GM18868 (cell line): ENCODE data around the gene BMP6.

Source experiments
- ATAC-seq: cut with Tn5 transposase; IDR thresholded peaks from one replicate; pipeline ENCODE4 v1.9.1; 2021; ENCODE audit warnings: mild to moderate bottlenecking, moderate library complexity; ENCODE audit not compliant: unreplicated experiment

The BMP6 gene

GRCh38 chr6:7821426-7821825 lies 95.5 kb downstream of the BMP6 start:
- no peak for ATAC-seq

- ATAC-seq: no peak
These were observed 97.7 kb downstream of the BMP6 start for GRCh38 chr6:7823552-7823951.

GRCh38 chr6:7825986-7826385 lies 100.1 kb downstream of the BMP6 start:
- ATAC-seq: no peak

- no peak for ATAC-seq
These were observed 101.2 kb downstream of the BMP6 start for GRCh38 chr6:7827142-7827541.

GRCh38 chr6:7828124-7828523 lies 102.2 kb downstream of the BMP6 start:
- no peak for ATAC-seq

- ATAC-seq: no peak
These were observed 107.2 kb downstream of the BMP6 start for GRCh38 chr6:7832904-7833750.

GRCh38 chr6:7833751-7834070 lies 107.8 kb downstream of the BMP6 start:
- ATAC-seq: no peak

GRCh38 chr6:7836371-7837026 lies 110.6 kb downstream of the BMP6 start:
- ATAC-seq: no peak

GRCh38 chr6:7841781-7842468 lies 116.0 kb downstream of the BMP6 start:
- no peak for ATAC-seq

GRCh38 chr6:7846966-7847818 lies 121.3 kb downstream of the BMP6 start:
- ATAC-seq: no peak

GRCh38 chr6:7848229-7848628 lies 122.3 kb downstream of the BMP6 start:
- no peak for ATAC-seq

GRCh38 chr6:7851780-7852179 lies 125.9 kb downstream of the BMP6 start:
- no peak for ATAC-seq

- no peak for ATAC-seq
These were observed 133.7 kb downstream of the BMP6 start for GRCh38 chr6:7859591-7859990.

- ATAC-seq: no peak
These were observed 139.9 kb downstream of the BMP6 start for GRCh38 chr6:7865781-7866180.

GRCh38 chr6:7866526-7866925 lies 140.6 kb downstream of the BMP6 start:
- ATAC-seq: no peak

GRCh38 chr6:7868926-7869325 lies 143.0 kb downstream of the BMP6 start:
- ATAC-seq: no peak

GRCh38 chr6:7878401-7878964 lies 152.6 kb downstream of the BMP6 start:
- ATAC-seq: no peak

- ATAC-seq: no peak
These were observed 153.1 kb downstream of the BMP6 start for GRCh38 chr6:7879043-7879442.

GRCh38 chr6:7879579-7879978 lies 153.7 kb downstream of the BMP6 start:
- no peak for ATAC-seq

- no peak for ATAC-seq
These were observed 154.2 kb downstream of the BMP6 start for GRCh38 chr6:7879980-7880717.
